ENCODE results near the gene VWDE.
"Not testable (repeated sequence)": the region's sequence is repeated elsewhere in the genome, so short reads cannot be mapped to it uniquely, and the experiment has no call there.

The VWDE gene

DNA sequence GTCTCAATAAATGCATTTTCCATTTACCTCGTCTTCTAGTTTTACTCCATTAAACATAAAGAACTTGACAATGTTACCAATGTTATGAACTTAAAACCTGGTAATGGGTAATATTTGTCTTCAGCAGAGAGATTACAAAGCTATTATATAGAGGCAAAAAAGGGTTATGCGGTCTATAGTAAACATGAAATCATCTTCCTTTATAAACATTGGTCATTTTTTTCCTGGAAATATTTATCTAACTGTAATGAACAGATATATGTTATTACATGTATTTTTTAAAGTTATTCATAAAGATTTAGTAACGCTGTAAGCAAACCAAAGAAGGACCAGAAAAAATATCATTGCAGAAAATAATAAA, 1.3 kb downstream of the VWDE start:
- no peak for DNase-seq (ENCODE audit: low read depth in 1 of 2, low spot score in 1 of 2)

DNA sequence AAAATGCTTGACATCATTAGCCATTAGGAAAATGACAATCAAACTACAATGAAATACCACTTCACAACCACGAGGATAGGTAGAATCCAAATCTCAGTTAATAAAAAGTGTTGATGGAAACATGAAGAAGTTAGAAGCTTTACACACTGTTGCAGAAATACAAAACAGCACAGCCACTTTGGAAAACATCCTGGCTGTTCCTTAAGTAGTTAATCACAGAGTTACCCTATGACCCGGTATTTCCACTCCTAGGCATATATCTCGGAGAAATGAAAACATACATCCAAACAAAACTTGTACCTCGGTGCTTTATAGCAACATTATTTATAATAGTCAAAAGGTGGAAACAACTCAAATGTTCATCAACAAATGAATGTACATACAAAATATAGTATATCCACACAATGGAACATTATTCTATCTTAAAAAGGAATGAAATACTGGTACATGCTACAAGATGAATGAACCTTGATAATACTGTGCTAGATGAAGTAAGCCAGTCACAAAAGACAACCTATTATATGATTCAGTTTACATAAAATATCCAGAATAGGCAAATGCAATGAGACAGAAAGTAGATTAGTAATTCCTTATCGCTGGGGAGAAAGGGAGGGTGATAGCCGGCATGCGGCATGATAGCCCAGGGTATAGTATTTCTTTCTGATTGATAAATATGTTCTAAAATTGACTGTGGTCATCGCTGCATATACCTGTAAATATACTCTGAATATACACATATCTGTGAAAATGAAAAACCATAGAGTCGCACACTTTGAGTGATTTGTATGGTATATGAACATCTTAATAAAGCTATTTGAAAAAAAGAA, 1.9 kb downstream of the VWDE start:
- no peak for DNase-seq (ENCODE audit: low read depth in 1 of 2, low spot score in 1 of 2)

DNA sequence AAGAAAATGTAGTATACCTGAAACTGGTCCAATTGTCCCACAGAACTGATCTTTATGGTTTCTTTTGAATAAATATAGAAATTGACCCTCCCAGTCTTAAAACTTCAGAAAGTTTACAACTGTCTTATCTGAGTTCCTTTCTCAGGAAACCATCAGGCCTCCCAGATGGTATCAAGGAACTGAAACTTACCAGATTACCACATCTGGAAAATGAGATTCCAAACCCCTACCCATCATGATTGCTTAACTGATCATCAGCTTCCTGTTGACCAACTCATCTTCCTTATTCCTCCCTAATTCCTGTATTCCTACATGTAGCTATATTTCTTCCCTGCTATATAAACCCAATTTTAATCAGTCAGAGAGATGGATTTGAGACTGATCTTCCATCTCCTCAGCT, 5.5 kb downstream of the VWDE start:
- no peak for DNase-seq (ENCODE audit: low read depth in 1 of 2, low spot score in 1 of 2)

DNA sequence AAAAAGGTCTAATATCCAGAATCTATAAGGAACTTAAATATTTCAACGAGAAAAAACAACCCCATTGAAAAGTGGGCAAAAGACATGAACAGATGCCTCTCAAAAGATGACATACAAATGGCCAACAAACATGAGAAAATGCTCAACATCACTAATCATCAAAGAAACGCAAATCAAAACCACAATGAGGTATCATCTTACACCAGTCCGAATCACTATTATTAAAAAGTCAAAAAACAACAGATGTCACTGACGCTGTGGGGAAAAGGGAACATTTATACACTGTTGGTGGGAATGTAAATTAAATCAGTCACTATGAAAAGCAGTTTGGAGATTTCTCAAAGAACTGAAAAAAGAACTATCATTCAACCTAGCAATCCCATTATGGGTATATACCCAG, 6.0 kb downstream of the VWDE start:
- no peak for DNase-seq (ENCODE audit: low read depth in 1 of 2, low spot score in 1 of 2)

DNA sequence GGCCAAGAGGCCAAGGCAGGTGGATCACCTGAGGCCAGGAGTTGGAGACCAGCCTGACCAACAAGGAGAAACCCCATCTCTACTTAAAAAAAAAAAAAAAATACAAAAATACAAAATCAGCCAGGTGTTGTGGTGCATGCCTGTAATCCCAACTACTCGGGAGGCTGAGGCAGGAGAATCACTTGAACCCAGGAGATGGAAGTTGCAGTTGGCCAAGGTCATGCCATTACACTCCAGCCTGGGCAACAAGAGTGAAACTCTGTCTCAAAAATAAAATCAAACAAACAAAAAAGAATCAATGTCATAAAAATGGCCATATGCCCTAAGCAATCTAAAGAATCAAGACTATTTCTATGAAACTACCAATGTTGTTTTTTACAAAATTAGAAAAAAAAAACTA, 7.0 kb downstream of the VWDE start:
- not testable (repeated sequence) for DNase-seq (ENCODE audit: low read depth in 1 of 2, low spot score in 1 of 2)

DNA sequence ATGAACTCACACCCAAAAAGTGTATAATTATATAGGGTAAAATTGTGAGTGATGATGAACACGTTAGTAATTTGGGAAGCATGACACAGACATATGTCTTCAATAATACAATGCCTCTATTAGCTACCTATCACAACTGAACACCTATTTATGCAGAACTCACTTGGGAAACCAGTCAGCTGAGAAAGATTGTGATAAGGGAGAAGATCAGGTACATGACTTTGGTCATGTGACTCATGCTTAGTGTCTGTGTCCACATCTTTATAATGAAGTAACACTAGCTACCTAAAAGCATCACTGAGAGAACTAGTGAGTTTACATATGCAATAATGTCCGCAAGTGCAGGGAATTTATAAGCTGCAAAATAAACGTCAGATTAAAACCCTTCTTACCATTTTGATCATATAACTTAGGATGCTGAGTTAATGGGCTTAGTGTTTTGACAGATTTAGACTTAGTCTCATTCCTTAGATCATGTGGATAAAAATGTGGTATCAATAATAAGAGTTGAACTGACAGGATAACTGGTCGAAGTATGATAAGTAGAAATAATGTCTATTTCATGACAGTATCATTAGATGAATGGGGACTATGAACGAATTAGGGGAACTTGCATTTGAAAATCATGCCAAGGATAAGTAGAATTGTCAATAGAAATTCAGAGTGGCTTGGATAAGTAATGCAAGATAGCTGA, 11.6 kb downstream of the VWDE start:
- DNase-seq (ENCODE audit: low read depth in 1 of 2, low spot score in 1 of 2), result no peak

DNA sequence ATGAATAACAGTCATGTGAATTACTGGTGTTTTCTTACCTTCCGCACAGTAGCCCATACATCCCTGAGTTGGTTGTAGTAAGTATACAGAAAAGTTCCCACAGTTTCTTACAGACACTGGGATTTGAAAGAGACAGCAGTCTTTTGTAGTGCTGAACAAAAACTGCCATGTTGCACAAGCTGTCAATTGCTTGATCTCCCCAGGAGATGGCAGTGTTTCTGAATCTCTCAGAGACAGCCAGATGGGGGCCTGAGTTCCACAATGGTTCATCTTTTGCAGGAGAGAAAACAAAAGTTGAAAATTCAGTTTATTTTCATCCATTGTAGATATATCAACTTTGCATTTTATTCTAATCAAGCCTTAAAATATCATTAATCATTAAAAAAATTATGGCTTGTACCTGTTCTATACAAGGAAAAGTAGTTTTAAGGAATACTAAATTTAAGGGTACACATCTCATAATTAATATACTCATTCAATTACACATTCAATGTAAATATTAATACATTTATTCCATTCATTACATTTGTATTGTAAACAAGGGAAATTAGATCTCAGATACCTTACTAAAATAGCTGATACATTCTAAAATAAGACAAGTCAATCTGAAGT, 14.5 kb downstream of the VWDE start:
- no peak for DNase-seq (ENCODE audit: low read depth in 1 of 2, low spot score in 1 of 2)

DNA sequence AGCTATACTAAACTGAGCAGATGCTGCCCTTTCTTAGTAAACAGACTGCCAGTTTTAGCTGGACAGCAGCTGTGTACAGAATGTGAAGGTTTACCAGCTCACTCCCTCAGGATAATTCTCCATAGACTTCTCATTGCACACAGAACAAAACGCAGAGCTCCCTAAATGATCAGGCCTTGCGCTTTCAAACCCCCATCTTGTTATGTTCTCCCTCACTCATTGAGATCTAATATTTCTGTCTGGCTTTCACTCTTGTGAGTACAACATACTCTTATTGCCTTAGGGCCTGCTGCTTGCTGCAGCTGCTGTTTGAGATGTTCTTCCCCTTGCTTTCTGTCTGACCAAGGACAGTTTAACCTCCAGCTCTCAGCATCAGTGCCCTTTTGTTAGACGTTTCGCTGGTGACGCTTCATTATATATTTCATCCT, 17.3 kb downstream of the VWDE start:
- no peak for DNase-seq (ENCODE audit: low read depth in 1 of 2, low spot score in 1 of 2)

DNA sequence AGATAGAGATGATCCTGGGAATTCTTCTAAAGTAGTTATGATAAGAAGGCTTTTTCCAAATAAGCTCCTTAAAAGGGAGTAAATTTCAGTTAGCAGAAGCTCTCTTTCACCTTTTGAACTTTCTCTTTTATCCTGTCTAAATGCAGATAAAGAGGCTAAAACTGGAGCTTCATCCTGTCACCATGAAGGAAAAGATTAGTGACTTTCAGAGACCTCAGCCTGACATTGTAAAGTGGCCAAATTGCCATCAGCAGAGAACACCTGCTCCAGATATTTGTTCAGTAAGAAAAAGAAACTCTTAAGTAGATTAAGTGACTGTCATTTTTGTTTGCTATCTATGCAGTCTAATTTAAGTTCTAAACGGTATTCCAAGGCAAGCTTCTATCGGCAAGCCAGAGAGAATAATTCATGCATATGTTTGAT, 18.3 kb downstream of the VWDE start:
- DNase-seq (ENCODE audit: low read depth in 1 of 2, low spot score in 1 of 2), result no peak

DNA sequence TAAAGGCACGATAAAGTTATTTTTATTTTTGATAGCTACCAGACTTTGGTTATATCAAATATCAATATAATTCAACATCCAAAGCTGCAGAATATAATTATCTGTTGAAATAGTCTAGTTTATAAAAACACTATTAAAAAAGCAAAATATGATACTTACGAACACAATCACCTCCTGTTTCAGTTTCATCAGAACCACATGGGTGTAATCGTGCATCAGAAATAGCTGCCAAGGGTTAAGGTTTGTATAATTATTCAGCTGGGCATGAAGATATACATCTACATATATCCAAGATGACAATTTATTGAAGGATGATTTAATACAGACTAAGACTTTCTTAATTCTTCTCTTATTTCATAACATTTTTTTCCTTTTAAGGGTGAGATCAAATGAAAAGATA, 20.3 kb downstream of the VWDE start:
- no peak for DNase-seq (ENCODE audit: low read depth in 1 of 2, low spot score in 1 of 2)

DNA sequence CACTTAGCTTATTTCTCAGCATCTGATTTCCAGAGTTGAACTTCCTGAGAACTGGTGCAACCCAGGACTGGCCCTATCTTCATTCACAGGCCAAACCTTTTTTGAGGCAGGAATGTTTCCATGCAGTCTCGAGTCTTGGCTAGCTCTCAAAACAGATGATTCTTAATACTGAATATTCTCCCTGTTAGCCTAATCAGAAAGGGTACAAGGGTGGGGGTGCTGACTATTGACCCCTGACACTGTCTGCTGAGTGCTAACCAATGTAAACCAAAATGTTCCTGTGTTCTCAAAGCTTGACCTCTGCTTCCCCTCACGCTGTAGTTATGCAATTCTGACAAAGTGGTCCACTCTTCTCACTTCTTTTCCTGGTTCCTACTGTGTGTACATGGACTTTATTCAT, 25.3 kb downstream of the VWDE start:
- no peak for DNase-seq (ENCODE audit: low read depth in 1 of 2, low spot score in 1 of 2)

DNA sequence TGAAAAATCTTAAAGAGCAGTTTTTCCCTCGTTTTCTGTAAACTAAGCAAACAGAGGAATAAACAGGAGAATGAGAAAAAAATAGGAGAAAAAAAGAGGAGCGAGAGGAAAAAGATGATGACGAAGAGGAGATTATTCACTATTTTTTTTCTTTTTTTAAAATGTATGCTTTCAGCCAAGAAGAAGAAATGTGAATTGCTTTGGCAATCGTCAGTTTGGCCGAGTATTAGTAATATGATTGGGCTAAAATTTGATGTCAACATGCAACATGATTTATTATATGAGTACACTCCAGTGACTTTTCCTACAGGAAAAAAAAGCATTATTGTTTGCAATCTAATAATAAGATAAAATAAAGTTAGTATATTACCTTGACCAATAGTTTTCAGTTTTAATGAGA, 26.3 kb downstream of the VWDE start:
- no peak for DNase-seq (ENCODE audit: low read depth in 1 of 2, low spot score in 1 of 2)

DNA sequence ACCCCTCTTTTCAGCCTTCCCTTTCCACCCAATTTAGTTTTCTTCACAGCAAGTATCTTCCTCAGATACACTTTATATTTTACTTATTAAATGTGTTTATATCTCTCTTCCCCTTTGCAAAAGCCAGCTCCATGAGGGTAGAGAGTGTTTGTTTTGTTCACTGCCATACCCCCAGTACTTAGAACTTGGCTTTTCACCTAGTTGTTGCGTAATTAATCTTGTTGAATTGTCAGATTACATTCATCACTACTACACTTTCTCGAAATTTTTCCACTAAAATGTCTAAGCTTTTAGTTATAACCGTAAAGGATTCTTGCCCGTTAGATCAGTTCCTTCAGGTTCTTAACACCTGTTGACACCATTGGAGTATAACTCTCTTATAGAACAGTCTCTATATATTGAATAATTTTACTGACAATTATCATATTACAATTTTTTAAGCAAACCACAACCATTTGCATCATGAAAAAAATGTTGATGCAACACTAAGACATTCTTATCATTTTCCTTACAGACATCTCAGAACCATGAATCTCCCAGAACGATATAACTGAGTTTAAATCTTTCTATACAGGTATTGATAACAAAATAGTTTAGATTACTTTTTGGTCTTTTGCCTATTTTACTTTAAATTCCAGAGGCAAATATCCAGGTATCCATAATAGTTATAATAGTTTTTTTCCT, 29.9 kb downstream of the VWDE start:
- DNase-seq (ENCODE audit: low read depth in 1 of 2, low spot score in 1 of 2), result no peak

DNA sequence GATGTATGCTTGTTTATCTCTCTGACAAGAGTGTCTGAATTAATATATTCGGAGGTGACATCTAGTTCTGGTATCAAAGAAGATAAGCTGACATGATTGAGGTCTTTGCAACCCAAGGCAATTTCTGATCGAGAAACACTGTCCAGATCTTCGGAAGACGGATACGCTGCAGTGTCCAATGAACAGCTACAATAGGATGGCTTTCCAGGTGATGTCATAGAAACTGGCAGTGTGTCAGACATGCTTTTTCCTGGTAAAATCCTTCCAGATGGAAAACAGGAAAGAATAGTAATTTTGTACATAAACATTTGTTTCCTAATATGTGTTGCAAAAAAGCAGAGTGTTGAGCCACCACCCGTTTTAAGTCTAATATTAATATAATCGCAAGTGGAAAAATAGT, 33.4 kb downstream of the VWDE start:
- DNase-seq (ENCODE audit: low read depth in 1 of 2, low spot score in 1 of 2), result no peak

DNA sequence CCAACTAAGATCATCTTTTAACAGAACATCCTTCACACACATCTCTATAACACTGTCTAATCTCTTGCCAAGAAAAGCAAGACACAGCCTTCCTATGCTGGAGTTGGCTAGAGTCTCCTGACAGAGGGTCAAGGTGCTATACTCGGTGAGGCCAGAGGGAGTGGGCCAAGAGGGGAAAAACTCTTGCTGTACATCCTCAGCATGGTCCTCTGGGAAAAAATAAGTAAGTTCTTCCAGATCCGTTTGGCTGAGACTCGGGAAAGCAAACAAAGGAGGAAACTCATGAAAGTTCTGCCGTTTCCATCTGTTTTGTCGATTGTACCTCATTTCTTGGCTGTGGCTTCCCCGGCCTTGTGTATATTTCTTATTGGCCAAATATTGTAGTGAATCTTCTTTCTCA, 33.9 kb downstream of the VWDE start:
- DNase-seq (ENCODE audit: low read depth in 1 of 2, low spot score in 1 of 2), result no peak

DNA sequence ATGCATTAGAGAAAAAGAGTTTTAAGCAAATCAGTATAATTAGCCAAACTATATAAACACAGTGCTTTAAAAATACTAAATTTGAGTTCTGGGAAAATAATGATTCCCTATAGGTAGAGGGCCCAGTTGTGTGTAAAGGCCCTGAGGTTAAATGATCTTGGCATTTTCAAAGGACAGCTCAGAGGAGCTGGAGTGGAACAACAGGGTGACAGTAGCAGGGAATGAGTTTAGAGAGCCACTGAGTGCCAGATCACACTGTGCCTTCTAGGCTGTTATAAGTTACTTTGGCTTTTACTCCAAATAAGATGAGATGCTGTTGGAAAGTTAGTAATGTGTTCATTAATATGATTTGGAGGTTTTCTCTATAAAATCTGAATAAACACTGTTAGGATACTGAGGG, 34.6 kb downstream of the VWDE start:
- DNase-seq (ENCODE audit: low read depth in 1 of 2, low spot score in 1 of 2), result no peak

DNA sequence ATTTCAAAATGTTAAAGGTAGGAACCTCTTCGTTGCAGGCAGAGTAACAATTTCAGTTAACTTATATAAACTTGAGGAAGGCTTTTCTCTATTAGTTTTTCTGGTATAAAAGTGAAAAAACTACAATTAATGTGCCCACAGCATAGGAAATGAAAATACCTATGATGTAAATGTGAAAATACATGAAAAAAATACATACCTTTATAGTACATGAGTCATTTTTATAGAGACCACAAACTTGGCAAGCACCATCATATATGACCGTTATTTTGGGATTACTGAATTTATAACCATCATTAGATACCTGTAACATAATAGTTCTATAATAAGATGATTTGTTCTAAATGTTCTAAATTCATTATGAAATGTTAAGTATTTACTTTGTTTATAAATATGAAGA, 42.7 kb downstream of the VWDE start:
- DNase-seq (ENCODE audit: low read depth in 1 of 2, low spot score in 1 of 2), result no peak

DNA sequence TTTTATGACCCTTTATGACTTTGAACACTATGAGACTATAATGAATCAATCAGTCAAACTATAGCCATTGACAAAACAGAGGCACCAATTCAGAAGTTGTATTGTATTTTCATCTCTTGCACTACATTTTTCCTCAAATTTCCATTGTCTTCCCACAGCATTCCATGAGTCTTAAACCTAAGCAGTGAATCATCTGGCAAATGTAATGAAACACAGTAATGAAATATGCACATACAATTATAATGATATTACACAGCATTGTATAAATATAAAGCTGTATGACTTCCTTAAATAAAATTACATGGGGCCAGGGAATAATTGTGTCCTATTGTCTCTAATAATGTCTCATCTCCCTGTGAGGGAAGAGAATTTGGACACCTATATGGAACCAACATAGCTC, 45.0 kb downstream of the VWDE start:
- DNase-seq (ENCODE audit: low read depth in 1 of 2, low spot score in 1 of 2), result no peak

DNA sequence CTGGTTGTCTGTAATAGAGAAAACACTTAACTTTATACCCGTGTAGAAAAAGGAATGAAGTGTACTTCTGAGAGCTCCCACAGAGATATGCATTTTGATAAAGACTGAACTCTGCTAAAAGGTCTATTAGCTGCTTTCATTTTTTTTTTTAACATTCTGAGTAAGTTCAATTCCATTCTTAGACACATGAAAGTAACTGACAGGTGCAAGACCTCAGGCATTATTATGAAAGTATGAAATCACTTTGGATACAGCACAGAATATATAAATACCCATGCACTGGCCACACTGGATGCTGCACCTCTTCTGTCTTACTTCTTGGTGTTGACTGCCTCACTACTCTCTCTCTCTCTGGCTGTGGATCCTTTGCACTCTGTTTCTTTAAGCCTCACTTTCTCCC, 46.2 kb downstream of the VWDE start:
- DNase-seq (ENCODE audit: low read depth in 1 of 2, low spot score in 1 of 2), result no peak

DNA sequence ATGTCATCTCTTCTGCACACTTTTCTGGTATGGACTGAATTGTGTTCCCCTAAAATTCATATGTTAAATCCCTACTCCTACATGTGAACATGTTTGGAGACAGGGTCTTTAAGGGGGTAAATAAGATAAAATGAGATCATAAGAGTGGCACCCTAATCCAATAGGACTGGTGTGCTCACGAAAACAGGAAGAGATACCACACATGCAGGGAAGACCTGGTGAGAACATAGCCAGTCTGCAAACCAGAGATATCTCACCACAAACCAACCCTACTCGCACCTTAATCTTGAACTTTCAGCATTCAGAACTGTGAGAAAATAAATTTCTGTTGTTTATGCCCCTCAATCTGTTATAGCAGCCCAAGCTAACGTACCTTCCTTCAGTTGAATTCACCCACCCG, 51.8 kb downstream of the VWDE start:
- DNase-seq (ENCODE audit: low read depth in 1 of 2, low spot score in 1 of 2), result no peak

DNA sequence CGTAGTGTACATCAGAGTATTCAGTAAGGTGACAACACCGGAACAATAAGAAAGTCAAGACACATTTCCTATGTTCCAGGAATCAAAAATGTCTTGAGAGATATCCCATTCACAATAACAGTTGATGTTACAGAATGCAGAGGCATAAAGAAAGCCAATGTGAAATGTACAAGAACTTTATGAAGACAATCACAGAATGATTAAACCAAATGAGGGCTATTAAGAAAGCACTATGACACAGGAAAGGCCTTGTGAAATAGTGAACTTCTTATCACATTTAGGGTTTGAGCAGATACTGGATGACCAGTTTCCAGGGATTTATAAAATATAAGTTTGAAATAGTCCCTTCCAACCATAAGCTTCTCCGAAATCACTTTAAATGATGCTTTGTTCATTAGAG, 52.7 kb downstream of the VWDE start:
- DNase-seq (ENCODE audit: low read depth in 1 of 2, low spot score in 1 of 2), result no peak

DNA sequence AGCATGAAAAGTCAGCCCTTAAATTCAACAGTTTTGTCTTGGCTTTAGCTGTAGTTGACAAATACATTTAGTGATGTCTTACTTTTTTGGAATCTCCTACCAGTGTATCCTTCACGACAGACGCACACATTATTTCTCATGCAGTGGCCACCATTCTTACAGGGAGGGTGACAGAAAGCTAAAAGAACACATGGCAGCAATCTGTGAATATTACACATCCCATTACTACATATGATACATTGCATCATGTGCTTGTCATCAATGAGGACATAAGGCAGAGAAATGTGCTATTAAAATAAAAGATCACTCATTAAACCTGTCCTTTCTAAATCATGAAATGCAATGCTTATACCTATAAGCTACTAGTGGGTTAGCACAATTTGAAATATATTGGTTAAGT, 66.6 kb downstream of the VWDE start:
- DNase-seq (ENCODE audit: low read depth in 1 of 2, low spot score in 1 of 2), result no peak

All from activated T-helper 1 cell treated with anti-CD3 and anti-CD28 coated beads, Interleukin-2, amount 50 U/mL, for 16 hours (primary cell).